Peyer's patch (tissue), 4 donors: ENCODE data around the gene GFAP.

ENCODE experiments used
- CTCF ChIP-seq, 6 experiments: fragments of 450-650 bp in 4 of 6; fragments of 200-600 bp in 2 of 6; sonication (generic) in 1 of 6; IDR thresholded peaks; one replicate each; pipeline ENCODE4 v1.5.1; 2017 to 2019; ENCODE audit warnings: antibody characterized with exemption in 6 of 6, mild to moderate bottlenecking in 3 of 6, moderate library complexity in 1 of 6
- POLR2A ChIP-seq, 2 donors: fragments of 450-650 bp; IDR thresholded peaks; one replicate each; pipeline ENCODE4 v1.5.1; 2017; ENCODE audit warnings: antibody characterized with exemption in 2 of 2, mild to moderate bottlenecking in 2 of 2, moderate library complexity in 2 of 2

DNA sequence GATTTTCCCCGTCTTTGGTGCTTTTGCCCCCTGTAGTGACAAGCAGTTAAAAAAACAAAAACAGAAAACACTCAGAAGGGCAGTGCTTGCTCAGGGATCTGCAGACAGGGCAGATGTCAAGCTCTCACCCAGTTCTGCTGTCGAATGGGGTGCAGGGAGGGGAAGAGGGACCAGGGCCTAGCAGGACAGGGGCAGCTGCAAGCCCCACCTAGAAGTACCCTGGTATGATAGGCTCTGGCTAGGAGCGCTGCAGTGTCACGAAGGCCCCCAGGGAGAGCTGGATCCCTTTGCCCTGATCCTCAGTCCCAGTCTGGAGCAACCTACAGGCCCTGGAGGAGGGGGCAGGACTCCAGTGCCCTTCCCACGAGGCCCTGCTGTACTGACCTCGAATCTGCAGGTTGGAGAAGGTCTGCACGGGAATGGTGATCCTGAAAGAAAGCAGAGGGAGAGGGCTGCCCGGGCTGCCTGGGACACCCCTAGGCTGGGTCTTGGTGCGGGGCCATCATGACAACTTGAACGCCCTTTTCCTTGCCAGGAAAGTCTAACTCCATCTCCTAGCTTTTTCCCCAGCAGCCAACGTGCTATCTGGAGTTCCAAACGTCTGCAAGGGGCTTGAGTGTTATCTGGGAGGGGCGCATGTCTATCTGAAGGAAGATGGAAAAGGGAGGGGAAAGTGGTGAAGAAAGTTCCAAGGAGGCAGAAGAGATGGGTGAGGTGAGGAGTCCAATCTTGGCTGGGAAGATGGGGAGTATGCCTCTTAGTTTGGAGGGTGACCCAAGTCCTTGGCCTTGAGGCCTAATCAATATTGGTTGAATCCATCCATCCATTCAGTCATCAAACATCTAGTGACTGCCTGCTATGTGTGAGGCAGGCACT is 4.8 kb downstream of the GFAP start:
- TF ChIP-seq CTCF (IDR thresholded peaks at IDR 0.05) (no peak), POLR2A (IDR thresholded peaks at IDR 0.05) (no peak)
